Measurements from ENCODE around the gene EIF3C.
"Not testable (repeated sequence)": the region's sequence is repeated elsewhere in the genome, so short reads cannot be mapped to it uniquely, and the experiment has no call there.

DNA sequence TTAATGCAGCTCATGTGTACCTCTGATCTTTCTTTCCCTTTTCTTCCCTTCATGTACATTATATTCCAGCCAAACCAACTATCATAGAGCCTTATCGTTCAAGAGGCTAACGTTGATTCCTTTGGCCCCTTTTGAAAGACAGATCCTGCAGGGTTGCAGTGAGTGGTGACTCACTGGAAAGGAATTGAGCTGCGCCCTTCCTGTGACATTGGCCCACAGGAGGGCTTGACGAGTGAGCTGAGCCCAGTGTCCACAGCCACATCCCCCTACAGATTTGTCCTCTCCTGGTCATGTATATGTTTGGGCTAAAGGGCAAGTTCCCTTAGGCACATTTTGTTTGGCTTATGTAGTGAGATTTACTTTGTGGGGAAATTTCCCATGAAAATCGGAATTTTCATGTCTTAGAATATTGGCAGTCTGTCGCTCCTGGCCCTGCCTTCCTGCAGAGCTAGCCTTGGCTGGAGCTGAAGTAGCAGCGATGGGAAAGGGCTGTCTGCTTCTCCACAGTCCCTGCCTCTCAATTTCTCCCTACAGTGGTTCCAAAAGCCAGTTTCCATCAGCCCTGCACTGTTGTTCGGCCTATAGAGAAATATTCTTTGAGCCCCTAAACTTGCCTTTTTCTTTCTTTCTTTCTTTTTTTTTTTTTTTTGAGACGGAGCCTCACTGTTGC, 21.3 kb downstream of the EIF3C start:
- TF ChIP-seq EZH2 (IDR thresholded peaks at IDR 0.05; ENCODE audit: insufficient read depth, poor library complexity, severe bottlenecking); EZH2phosphoT487 (IDR thresholded peaks at IDR 0.05; ENCODE audit: insufficient read depth, low read depth): not testable (repeated sequence)

Data from GM23248 (cell line).